ENCODE measurements around the gene RETREG3.
"Not testable (repeated sequence)": the region's sequence is repeated elsewhere in the genome, so short reads cannot be mapped to it uniquely, and the experiment has no call there.

The RETREG3 gene

GRCh38 chr17:42559075-42559474 is 50.1 kb downstream of the RETREG3 start:
- no peak for DNase-seq
- Histone ChIP-seq H3K27ac (ENCODE audit: low read length) (no peak overlapping the region), H3K9ac (ENCODE audit: low read length) (no peak overlapping the region)

GRCh38 chr17:42555961-42556617 is 53.1 kb downstream of the RETREG3 start:
- H3F3A ChIP-seq (ENCODE audit: insufficient read depth, low read length); H3K4me3 ChIP-seq (ENCODE audit: low read length); DNase-seq; H3K4me1 ChIP-seq (ENCODE audit: low read length); H3K9me3 ChIP-seq (replicated peaks; ENCODE audit: insufficient read depth, low read length); H3K79me2 ChIP-seq (ENCODE audit: low read length); H4K20me1 ChIP-seq (ENCODE audit: insufficient read depth, low read length); H3K9ac ChIP-seq (ENCODE audit: low read length); H3K36me3 ChIP-seq (replicated peaks; ENCODE audit: insufficient read depth, low read length); H3K9me2 ChIP-seq (replicated peaks; ENCODE audit: insufficient read depth, low read length); H3K27me3 ChIP-seq (replicated peaks; ENCODE audit: insufficient read depth, low read length); H3K4me2 ChIP-seq (ENCODE audit: low read depth, low read length); H2AFZ ChIP-seq (ENCODE audit: low read length); H3K27ac ChIP-seq (ENCODE audit: low read length): not testable (repeated sequence)

More at GRCh38 chr17:42559075-42559474, 50.1 kb downstream of the RETREG3 start:
- Histone ChIP-seq H2AFZ (ENCODE audit: low read length) (no peak overlapping the region), H3K9me3 (replicated peaks; ENCODE audit: insufficient read depth, low read length) (no peaks in the 10 kb centered on the region), H3K4me1 (ENCODE audit: low read length) (peaks cover 10% of the 10 kb centered on the region), H3F3A (ENCODE audit: insufficient read depth, low read length) (peaks cover 7% of the 10 kb centered on the region; the same call in 1 of the 2 replicates), H3K36me3 (replicated peaks; ENCODE audit: insufficient read depth, low read length) (no peaks in the 10 kb centered on the region), H3K4me3 (ENCODE audit: low read length) (no peak overlapping the region), H3K9me2 (replicated peaks; ENCODE audit: insufficient read depth, low read length) (no peaks in the 10 kb centered on the region), H3K79me2 (ENCODE audit: low read length) (peaks cover 31% of the 10 kb centered on the region), H3K27me3 (replicated peaks; ENCODE audit: insufficient read depth, low read length) (no peaks in the 10 kb centered on the region), H3K4me2 (ENCODE audit: low read depth, low read length) (no peak overlapping the region), H4K20me1 (ENCODE audit: insufficient read depth, low read length) (no peaks in the 10 kb centered on the region)
- TF ChIP-seq EZH2phosphoT487 (IDR thresholded peaks at IDR 0.05; ENCODE audit: low read length) (no peak), CTCF (IDR thresholded peaks at IDR 0.05; ENCODE audit: low read length) (no peak), EZH2 (optimal IDR thresholded peaks at IDR 0.05; ENCODE audit: low read depth, low read length) (no peak)

GRCh38 chr17:42555122-42555622 is 54.0 kb downstream of the RETREG3 start:
- Histone ChIP-seq H3K4me2 (ENCODE audit: low read depth, low read length) (peak overlapping the region; percentile 83; the same call in 1 of the 2 replicates), H4K20me1 (ENCODE audit: insufficient read depth, low read length) (no peaks in the 10 kb centered on the region), H3K9me2 (replicated peaks; ENCODE audit: insufficient read depth, low read length) (no peaks in the 10 kb centered on the region), H3K27ac (ENCODE audit: low read length) (peak overlapping the region; percentile 6; the same call in 1 of the 2 replicates), H3K4me3 (ENCODE audit: low read length) (peak overlapping the region; percentile 86), H3K36me3 (replicated peaks; ENCODE audit: insufficient read depth, low read length) (no peaks in the 10 kb centered on the region), H3K9ac (ENCODE audit: low read length) (peak overlapping the region; percentile 66), H3F3A (ENCODE audit: insufficient read depth, low read length) (peaks cover under 1% of the 10 kb centered on the region; the same call in 1 of the 2 replicates), H3K27me3 (replicated peaks; ENCODE audit: insufficient read depth, low read length) (no peaks in the 10 kb centered on the region), H3K4me1 (ENCODE audit: low read length) (no peaks in the 10 kb centered on the region), H3K9me3 (replicated peaks; ENCODE audit: insufficient read depth, low read length) (no peaks in the 10 kb centered on the region), H2AFZ (ENCODE audit: low read length) (peak overlapping the region; percentile 76), H3K79me2 (ENCODE audit: low read length) (peaks cover 10% of the 10 kb centered on the region)
- no peak for TF ChIP-seq CTCF (IDR thresholded peaks at IDR 0.05; ENCODE audit: low read length)
- no peak for TF ChIP-seq EZH2phosphoT487 (IDR thresholded peaks at IDR 0.05; ENCODE audit: low read length)
- TF ChIP-seq EZH2 (optimal IDR thresholded peaks at IDR 0.05; ENCODE audit: low read depth, low read length), result no peak
- DNase-seq, result no peak

Data from MM.1S (cell line).